ENCODE data around the gene GLB1L. TPM values are rescaled to one million over a fixed set of nuclear protein-coding genes. Genes with fewer than 3 reads are reported as not detected.

The GLB1L gene
- polyA plus RNA-seq, 1 donor (not counting 4 experiments of a cell fraction or from before 2014, with no cell fraction given), result 5.2 TPM

DNA sequence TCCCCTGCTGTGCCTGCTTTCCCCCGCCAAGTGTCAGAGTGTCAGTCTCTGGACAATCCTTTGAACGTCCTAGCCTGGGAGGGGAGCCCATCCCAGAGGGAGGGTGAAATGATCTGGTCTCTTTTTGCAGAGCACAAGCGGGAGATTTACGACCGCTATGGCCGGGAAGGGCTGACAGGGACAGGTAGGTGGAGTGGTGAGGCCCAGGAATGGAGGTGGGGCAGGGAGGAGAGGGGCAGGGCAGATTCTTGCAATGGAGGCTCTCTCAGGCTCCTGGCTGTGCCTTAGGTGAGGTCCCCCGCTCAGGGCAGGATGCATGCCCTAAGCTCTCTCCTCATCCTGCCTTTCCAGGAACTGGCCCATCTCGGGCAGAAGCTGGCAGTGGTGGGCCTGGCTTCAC, 36.3 kb upstream of the GLB1L start:
- Histone ChIP-seq H3K36me3 (ENCODE audit: control insufficient read depth in 2 of 2, extremely low read depth in 1 of 2, insufficient read depth in 2 of 2, low read length in 2 of 2) (peaks cover 23 to 27% of the 10 kb centered on the region in 2 experiments), H3K9ac (ENCODE audit: control insufficient read depth, extremely low read depth, insufficient read depth, low read length) (no peak overlapping the region), H3K4me3 (ENCODE audit: control insufficient read depth in 2 of 3, extremely low read depth in 1 of 3, insufficient read depth in 2 of 3, low read depth in 1 of 3, low read length in 3 of 3) (no peak overlapping the region), H3K27me3 (ENCODE audit: control insufficient read depth, extremely low read depth, insufficient read depth, low read length) (no peaks in the 10 kb centered on the region), H3K79me2 (ENCODE audit: control insufficient read depth, insufficient read depth, low read length) (peaks cover 7% of the 10 kb centered on the region), H4K20me1 (ENCODE audit: control insufficient read depth, extremely low read depth, insufficient read depth, low read length) (no peaks in the 10 kb centered on the region), H3K9me1 (ENCODE audit: control insufficient read depth, extremely low read depth, insufficient read depth, low read length) (no peaks in the 10 kb centered on the region), H3K27ac (ENCODE audit: control insufficient read depth, insufficient read depth, low read length) (no peak overlapping the region), H3K9me3 (ENCODE audit: control insufficient read depth, low read depth, low read length) (no peaks in the 10 kb centered on the region), H2AFZ (ENCODE audit: control insufficient read depth, low read length) (no peak overlapping the region), H3K4me2 (ENCODE audit: control insufficient read depth, extremely low read depth, insufficient read depth, low read depth, low read length) (no peak overlapping the region), H3K4me1 (ENCODE audit: control insufficient read depth, extremely low read depth, insufficient read depth, low read length) (peaks cover 50% of the 10 kb centered on the region)
- no peak for DNase-seq (ENCODE audit: low read depth, low spot score)
- TF ChIP-seq EZH2 (IDR thresholded peaks at IDR 0.05; ENCODE audit: low read length), result no peak
- TF ChIP-seq, protein P1, sequence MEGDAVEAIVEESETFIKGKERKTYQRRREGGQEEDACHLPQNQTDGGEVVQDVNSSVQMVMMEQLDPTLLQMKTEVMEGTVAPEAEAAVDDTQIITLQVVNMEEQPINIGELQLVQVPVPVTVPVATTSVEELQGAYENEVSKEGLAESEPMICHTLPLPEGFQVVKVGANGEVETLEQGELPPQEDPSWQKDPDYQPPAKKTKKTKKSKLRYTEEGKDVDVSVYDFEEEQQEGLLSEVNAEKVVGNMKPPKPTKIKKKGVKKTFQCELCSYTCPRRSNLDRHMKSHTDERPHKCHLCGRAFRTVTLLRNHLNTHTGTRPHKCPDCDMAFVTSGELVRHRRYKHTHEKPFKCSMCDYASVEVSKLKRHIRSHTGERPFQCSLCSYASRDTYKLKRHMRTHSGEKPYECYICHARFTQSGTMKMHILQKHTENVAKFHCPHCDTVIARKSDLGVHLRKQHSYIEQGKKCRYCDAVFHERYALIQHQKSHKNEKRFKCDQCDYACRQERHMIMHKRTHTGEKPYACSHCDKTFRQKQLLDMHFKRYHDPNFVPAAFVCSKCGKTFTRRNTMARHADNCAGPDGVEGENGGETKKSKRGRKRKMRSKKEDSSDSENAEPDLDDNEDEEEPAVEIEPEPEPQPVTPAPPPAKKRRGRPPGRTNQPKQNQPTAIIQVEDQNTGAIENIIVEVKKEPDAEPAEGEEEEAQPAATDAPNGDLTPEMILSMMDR (optimal IDR thresholded peaks at IDR 0.05 in 1 of 3, IDR thresholded peaks at IDR 0.05 in 1 of 3, conservative IDR thresholded peaks at IDR 0.05 in 1 of 3; ENCODE audit: extremely low read depth in 1 of 3, insufficient read depth in 2 of 3, low read length in 3 of 3), result no peak
- no peak for FAIRE-seq
- dilution Hi-C loops (cut with MboI; ENCODE audit: extremely low pct_ligation_motif_present, low sequenced_read_pairs), result no loop called here

DNA sequence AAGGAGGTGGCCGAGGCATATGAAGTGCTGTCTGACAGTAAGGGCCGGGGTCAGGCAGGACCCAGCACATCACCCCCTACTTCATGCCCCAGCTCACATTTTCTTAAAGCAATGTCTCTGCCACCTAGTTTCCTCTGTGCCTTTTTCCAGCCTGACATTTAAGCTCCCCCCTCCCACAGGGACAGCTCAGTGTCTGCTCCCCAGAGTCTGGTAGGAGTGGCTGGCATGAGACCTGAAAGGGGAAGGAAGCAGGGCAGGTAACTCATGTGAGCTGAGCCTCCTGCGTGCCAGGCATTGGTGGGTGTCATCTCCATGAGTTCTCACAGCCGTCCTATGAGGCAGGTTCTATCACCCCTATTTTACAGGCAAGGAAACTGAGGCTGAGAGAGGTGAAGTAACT, 35.4 kb upstream of the GLB1L start:
- H3K9me1 ChIP-seq (ENCODE audit: control insufficient read depth, extremely low read depth, insufficient read depth, low read length), result no peaks in the 10 kb centered on the region
- DNase-seq (ENCODE audit: low read depth, low spot score) (no peak), FAIRE-seq (no peak)
- peaks cover 42% of the 10 kb centered on the region for H3K4me1 ChIP-seq (ENCODE audit: control insufficient read depth, extremely low read depth, insufficient read depth, low read length)
- H3K27ac ChIP-seq (ENCODE audit: control insufficient read depth, insufficient read depth, low read length), result no peak overlapping the region
- dilution Hi-C loops (cut with MboI; ENCODE audit: extremely low pct_ligation_motif_present, low sequenced_read_pairs), result no loop called here
- no peak overlapping the region for H3K4me3 ChIP-seq (ENCODE audit: control insufficient read depth in 2 of 3, extremely low read depth in 1 of 3, insufficient read depth in 2 of 3, low read depth in 1 of 3, low read length in 3 of 3)
- H3K79me2 ChIP-seq (ENCODE audit: control insufficient read depth, insufficient read depth, low read length), result peaks cover 7% of the 10 kb centered on the region
- peaks cover 23 to 27% of the 10 kb centered on the region in 2 experiments for H3K36me3 ChIP-seq (ENCODE audit: control insufficient read depth in 2 of 2, extremely low read depth in 1 of 2, insufficient read depth in 2 of 2, low read length in 2 of 2)
- H2AFZ ChIP-seq (ENCODE audit: control insufficient read depth, low read length), result no peak overlapping the region
- H3K9me3 ChIP-seq (ENCODE audit: control insufficient read depth, low read depth, low read length), result no peaks in the 10 kb centered on the region
- H3K27me3 ChIP-seq (ENCODE audit: control insufficient read depth, extremely low read depth, insufficient read depth, low read length), result no peaks in the 10 kb centered on the region
- H3K4me2 ChIP-seq (ENCODE audit: control insufficient read depth, extremely low read depth, insufficient read depth, low read depth, low read length), result no peak overlapping the region
- no peak overlapping the region for H3K9ac ChIP-seq (ENCODE audit: control insufficient read depth, extremely low read depth, insufficient read depth, low read length)
- TF ChIP-seq, protein P1 (optimal IDR thresholded peaks at IDR 0.05 in 1 of 3, IDR thresholded peaks at IDR 0.05 in 1 of 3, conservative IDR thresholded peaks at IDR 0.05 in 1 of 3; ENCODE audit: extremely low read depth in 1 of 3, insufficient read depth in 2 of 3, low read length in 3 of 3), result no peak
- TF ChIP-seq EZH2 (IDR thresholded peaks at IDR 0.05; ENCODE audit: low read length), result no peak
- H4K20me1 ChIP-seq (ENCODE audit: control insufficient read depth, extremely low read depth, insufficient read depth, low read length), result no peaks in the 10 kb centered on the region
